Caco-2 (cell line): ENCODE results near the gene CEP250. TPM values are rescaled to one million over a fixed set of nuclear protein-coding genes. Genes with fewer than 3 reads are reported as not detected.

Experiments
- BruUV-seq: library from RNA; stranded (reverse); fragments of 400-500 nt; replicated peaks from 2 replicates; lab custom pipeline; 2021; lab: Mats Ljungman, UMichigan
- CTCF ChIA-PET: fragments of 300-600 bp; sonication (Branson Sonifier 250); formaldehyde crosslinking; loops from one replicate; lab custom pipeline; 2022; ENCODE audit warnings: antibody characterized with exemption; lab: Charles Lee
- POLR2A ChIA-PET: fragments of 300-600 bp; sonication (Branson Sonifier 250); formaldehyde crosslinking; loops from one replicate; lab custom pipeline; 2022; ENCODE audit warnings: antibody characterized with exemption; lab: Charles Lee
- DNase-seq, 2 experiments: peaks; one replicate each; pipeline versions ENCODE4 v3.0.0 to v3.0.0-alpha.2; 2020 to 2022
- H3K27me3 ChIP-seq: replicated peaks from 2 replicates; pipeline ENCODE4 v1.6.0; 2011; ENCODE audit warnings: low read length; ENCODE audit not compliant: control insufficient read depth, insufficient read depth
- H3K36me3 ChIP-seq: 2 replicates; pipeline ENCODE4 v1.5.1; 2011; ENCODE audit warnings: low read length; ENCODE audit not compliant: control insufficient read depth, insufficient read depth
- H3K4me1 ChIP-seq: fragments of 250-450 bp; sonication (Bioruptor Pico); 2 replicates; pipeline ENCODE4 v1.5.1; 2020; ENCODE audit warnings: mild to moderate bottlenecking
- H3K4me3 ChIP-seq: 2 replicates; pipeline ENCODE4 v1.5.1; 2011; ENCODE audit warnings: low read depth, mild to moderate bottlenecking, control low read depth, low read length
- H3K9me3 ChIP-seq: fragments of 250-450 bp; sonication (Bioruptor Pico); 2 replicates; pipeline ENCODE4 v1.5.1; 2020; ENCODE audit warnings: mild to moderate bottlenecking, moderate library complexity
- H3K27ac Mint-ChIP-seq: one replicate; pipeline ENCODE4 v1.8.0; 2022; ENCODE audit warnings: mixed read lengths; ENCODE audit not compliant: unreplicated experiment
- H3K27me3 Mint-ChIP-seq: one replicate; pipeline ENCODE4 v1.8.0; 2022; ENCODE audit warnings: mixed read lengths; ENCODE audit not compliant: insufficient read depth, unreplicated experiment
- H3K36me3 Mint-ChIP-seq: one replicate; pipeline ENCODE4 v1.8.0; 2022; ENCODE audit warnings: mild to moderate bottlenecking, mixed read lengths; ENCODE audit not compliant: insufficient read depth, unreplicated experiment
- H3K4me1 Mint-ChIP-seq: one replicate; pipeline ENCODE4 v1.8.0; 2022; ENCODE audit warnings: low read depth, mixed read lengths; ENCODE audit not compliant: unreplicated experiment
- H3K4me3 Mint-ChIP-seq: one replicate; pipeline ENCODE4 v1.8.0; 2022; ENCODE audit warnings: mild to moderate bottlenecking, moderate library complexity, mixed read lengths; ENCODE audit not compliant: unreplicated experiment
- H3K9me3 Mint-ChIP-seq: one replicate; pipeline ENCODE4 v1.8.0; 2022; ENCODE audit warnings: mixed read lengths; ENCODE audit not compliant: unreplicated experiment
- CTCF ChIP-seq, 2 experiments: fragments of 200-600 bp in 1 of 2; IDR thresholded peaks; 1 replicate in 1 of 2; 2 replicates in 1 of 2; pipeline versions ENCODE4 v1.5.1 to v1.8.0; 2011 to 2022; ENCODE audit warnings: antibody characterized with exemption in 1 of 2, control low read depth in 1 of 2, inconsistent platforms in 1 of 2, low read depth in 1 of 2, low read length in 1 of 2, mild to moderate bottlenecking in 1 of 2, moderate library complexity in 1 of 2; ENCODE audit not compliant: insufficient read depth in 1 of 2, severe bottlenecking in 1 of 2, unreplicated experiment in 1 of 2
- intact Hi-C: fragments of 100-400 bp; cut with micrococcal nuclease; formaldehyde crosslinking; loops from one replicate; pipeline ENCODE4 v1.10.0; 2022; ENCODE audit not compliant: unreplicated experiment
- total RNA-seq: library from RNA; stranded (reverse); gene quantifications from 2 replicates; pipeline ENCODE4 v1.2.3, GENCODE V29; 2022

Gene CEP250
- total RNA-seq, 1 experiment from 2014 or later, result 137 TPM

GRCh38 chr20:35510951-35511735, 55.7 kb downstream of the CEP250 start:
- BruUV-seq, result TSS peak; percentile 42
- Histone ChIP-seq H3K27me3 (no peaks in the 10 kb centered on the region), H3K4me1 (no peaks in the 10 kb centered on the region), H3K9me3 (no peaks in the 10 kb centered on the region), H3K4me3 (no peak overlapping the region), H3K36me3 (peaks cover 17% of the 10 kb centered on the region)
- no peaks in the 10 kb centered on the region for H3K4me1 Mint-ChIP-seq
- H3K27ac Mint-ChIP-seq, result no peak overlapping the region
- no peaks in the 10 kb centered on the region for H3K27me3 Mint-ChIP-seq
- peaks cover 21% of the 10 kb centered on the region for H3K36me3 Mint-ChIP-seq
- no peaks in the 10 kb centered on the region for H3K9me3 Mint-ChIP-seq
- H3K4me3 Mint-ChIP-seq, result no peak overlapping the region
- ChIA-PET POLR2A (interaction anchor here (0.6 kb wide), 1 partner anchor 22 kb away, joined by 3 read pairs; no protein-coding TSS in a partner anchor), CTCF (interaction anchor here (0.5 to 1.4 kb wide), 12 partner anchors 29 to 443 kb away, joined by 3 to 5 read pairs (median 3); partner anchors contain the start of genes ERGIC3, SCAND1 and SPAG4)
- DNase-seq, result no peak
- TF ChIP-seq CTCF (IDR thresholded peaks at IDR 0.05; ENCODE audit: insufficient read depth in 1 of 2, low read depth in 1 of 2, low read length in 1 of 2, severe bottlenecking in 1 of 2, unreplicated experiment in 1 of 2), result no peak
- intact Hi-C loops, result loop anchor here (1.0 to 5.0 kb wide), 2 partner anchors 186 to 371 kb away; no protein-coding TSS in a partner anchor

- DNase-seq, result peak in 1 of 2 experiments; percentile 68
- Mint-ChIP-seq H3K27me3 (no peaks in the 10 kb centered on the region), H3K4me1 (no peaks in the 10 kb centered on the region), H3K4me3 (no peak overlapping the region), H3K27ac (no peak overlapping the region), H3K36me3 (peaks cover 20% of the 10 kb centered on the region), H3K9me3 (no peaks in the 10 kb centered on the region)
- H3K4me1 ChIP-seq, result no peaks in the 10 kb centered on the region
- intact Hi-C loops, result loop anchor here (1.0 to 5.0 kb wide), 3 partner anchors 107 to 370 kb away; no protein-coding TSS in a partner anchor
- no peak overlapping the region for H3K4me3 ChIP-seq
- H3K36me3 ChIP-seq, result peaks cover 17% of the 10 kb centered on the region
- H3K9me3 ChIP-seq, result no peaks in the 10 kb centered on the region
- CTCF ChIA-PET, result interaction anchor here (0.5 to 1.5 kb wide), 12 partner anchors 30 to 442 kb away, joined by 3 to 5 read pairs (median 4); partner anchors contain the start of genes ERGIC3, NFS1, ROMO1 and SCAND1
- POLR2A ChIA-PET, result interaction anchor here (0.5 kb wide), 1 partner anchor 122 kb away, joined by 11 read pairs; no protein-coding TSS in a partner anchor
- no TSS peak for BruUV-seq
- TF ChIP-seq CTCF (IDR thresholded peaks at IDR 0.05; ENCODE audit: insufficient read depth in 1 of 2, low read depth in 1 of 2, low read length in 1 of 2, severe bottlenecking in 1 of 2, unreplicated experiment in 1 of 2), result peak; percentile 88 to 92
- H3K27me3 ChIP-seq, result no peaks in the 10 kb centered on the region
Observed at GRCh38 chr20:35511814-35512420, 56.5 kb downstream of the CEP250 start.

- Histone ChIP-seq H3K4me3 (no peak overlapping the region), H3K4me1 (no peaks in the 10 kb centered on the region), H3K36me3 (peaks cover 4% of the 10 kb centered on the region), H3K9me3 (no peaks in the 10 kb centered on the region), H3K27me3 (no peaks in the 10 kb centered on the region)
- intact Hi-C loops, result loop anchor here (5.0 kb wide), 1 partner anchor 368 kb away; no protein-coding TSS in a partner anchor
- no peaks in the 10 kb centered on the region for H3K9me3 Mint-ChIP-seq
- BruUV-seq, result no TSS peak
- TF ChIP-seq CTCF (IDR thresholded peaks at IDR 0.05; ENCODE audit: insufficient read depth in 1 of 2, low read depth in 1 of 2, low read length in 1 of 2, severe bottlenecking in 1 of 2, unreplicated experiment in 1 of 2), result no peak
- H3K27ac Mint-ChIP-seq, result no peak overlapping the region
- H3K4me3 Mint-ChIP-seq, result no peak overlapping the region
- ChIA-PET POLR2A (no interaction called here), CTCF (no interaction called here)
- no peaks in the 10 kb centered on the region for H3K4me1 Mint-ChIP-seq
- DNase-seq, result no peak
- H3K27me3 Mint-ChIP-seq, result no peaks in the 10 kb centered on the region
- peaks cover 14% of the 10 kb centered on the region for H3K36me3 Mint-ChIP-seq
Observed at GRCh38 chr20:35514371-35514932, 59.1 kb downstream of the CEP250 start.
